ENCODE data around the gene SPEF2.

The SPEF2 gene

DNA sequence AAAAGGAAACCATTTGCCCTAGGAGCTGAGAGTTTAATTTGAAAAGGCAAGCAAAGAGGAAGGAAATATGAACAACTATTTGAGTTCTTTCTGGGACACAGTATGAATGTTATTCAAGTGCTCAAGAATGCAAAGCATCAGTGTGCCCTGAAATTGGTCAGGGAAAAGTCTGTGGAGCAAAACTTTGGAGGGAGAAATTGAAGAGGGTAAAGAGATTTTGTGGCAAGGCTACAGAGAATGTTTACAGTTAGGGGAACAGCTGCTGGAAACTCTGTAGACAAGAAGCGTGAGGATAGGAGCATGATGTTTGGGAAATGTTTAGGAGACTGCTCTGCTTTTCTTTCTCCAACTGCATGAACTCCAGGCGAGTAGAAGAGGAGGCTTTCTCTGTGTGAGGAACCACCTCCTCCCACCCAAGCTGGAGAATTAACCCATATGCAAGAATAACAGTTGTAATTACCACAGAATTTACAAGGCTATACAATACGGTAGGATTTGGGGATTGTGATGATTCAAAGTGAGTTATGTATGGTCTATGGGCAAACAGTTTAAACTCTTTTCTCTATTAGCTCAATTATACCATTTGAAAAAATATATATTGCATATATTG is 163.6 kb downstream of the SPEF2 start:
- no peaks in the 10 kb centered on the region for H3K4me1 ChIP-seq (ENCODE audit: insufficient read depth, low read length)
- H3K27me3 ChIP-seq (ENCODE audit: insufficient read depth, low read length), result no peaks in the 10 kb centered on the region
- H3K9me3 ChIP-seq (ENCODE audit: low read length), result no peaks in the 10 kb centered on the region
- H2AFZ ChIP-seq (ENCODE audit: low read depth, low read length), result no peak overlapping the region
- no peaks in the 10 kb centered on the region for H3K36me3 ChIP-seq (ENCODE audit: insufficient read depth, low read length)
- H3K4me3 ChIP-seq (ENCODE audit: low read length), result no peak overlapping the region

GRCh38 chr5:35783551-35783950 is 165.9 kb downstream of the SPEF2 start:
- Histone ChIP-seq H3K9me3 (ENCODE audit: low read length) (no peaks in the 10 kb centered on the region), H3K4me3 (ENCODE audit: low read length) (no peak overlapping the region), H2AFZ (ENCODE audit: low read depth, low read length) (no peak overlapping the region), H3K4me1 (ENCODE audit: insufficient read depth, low read length) (no peaks in the 10 kb centered on the region), H3K27me3 (ENCODE audit: insufficient read depth, low read length) (no peaks in the 10 kb centered on the region), H3K36me3 (ENCODE audit: insufficient read depth, low read length) (no peaks in the 10 kb centered on the region)

DNA sequence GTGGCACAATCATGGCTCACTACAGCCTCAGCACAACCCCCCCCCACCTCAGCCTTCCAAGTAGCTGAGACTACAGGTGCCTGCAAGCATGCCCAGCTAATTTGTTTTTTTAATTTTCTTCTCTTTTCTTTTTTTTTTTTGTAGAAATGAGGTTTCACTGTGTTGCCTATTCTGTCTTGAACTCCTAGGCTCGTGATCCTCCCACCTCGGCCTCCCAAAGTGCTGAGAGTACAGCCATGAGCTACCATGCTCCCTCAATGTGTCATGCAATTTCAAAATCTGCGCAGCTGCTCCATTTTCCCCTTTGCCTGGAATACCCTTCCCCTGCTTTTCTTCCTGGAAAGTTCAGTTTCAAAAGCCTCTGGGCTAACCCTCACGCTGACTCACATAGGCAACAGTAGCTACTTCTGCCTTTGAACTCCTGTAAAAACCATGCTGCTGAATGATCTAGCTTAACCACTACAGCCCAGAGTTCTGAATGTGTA is 168.0 kb downstream of the SPEF2 start:
- Histone ChIP-seq H3K27me3 (ENCODE audit: insufficient read depth, low read length) (no peaks in the 10 kb centered on the region), H3K4me1 (ENCODE audit: insufficient read depth, low read length) (no peaks in the 10 kb centered on the region), H2AFZ (ENCODE audit: low read depth, low read length) (no peak overlapping the region), H3K9me3 (ENCODE audit: low read length) (no peaks in the 10 kb centered on the region), H3K36me3 (ENCODE audit: insufficient read depth, low read length) (no peaks in the 10 kb centered on the region), H3K4me3 (ENCODE audit: low read length) (no peak overlapping the region)

GRCh38 chr5:35788724-35789123 is 171.1 kb downstream of the SPEF2 start:
- no peak overlapping the region for H3K4me3 ChIP-seq (ENCODE audit: low read length)

DNA sequence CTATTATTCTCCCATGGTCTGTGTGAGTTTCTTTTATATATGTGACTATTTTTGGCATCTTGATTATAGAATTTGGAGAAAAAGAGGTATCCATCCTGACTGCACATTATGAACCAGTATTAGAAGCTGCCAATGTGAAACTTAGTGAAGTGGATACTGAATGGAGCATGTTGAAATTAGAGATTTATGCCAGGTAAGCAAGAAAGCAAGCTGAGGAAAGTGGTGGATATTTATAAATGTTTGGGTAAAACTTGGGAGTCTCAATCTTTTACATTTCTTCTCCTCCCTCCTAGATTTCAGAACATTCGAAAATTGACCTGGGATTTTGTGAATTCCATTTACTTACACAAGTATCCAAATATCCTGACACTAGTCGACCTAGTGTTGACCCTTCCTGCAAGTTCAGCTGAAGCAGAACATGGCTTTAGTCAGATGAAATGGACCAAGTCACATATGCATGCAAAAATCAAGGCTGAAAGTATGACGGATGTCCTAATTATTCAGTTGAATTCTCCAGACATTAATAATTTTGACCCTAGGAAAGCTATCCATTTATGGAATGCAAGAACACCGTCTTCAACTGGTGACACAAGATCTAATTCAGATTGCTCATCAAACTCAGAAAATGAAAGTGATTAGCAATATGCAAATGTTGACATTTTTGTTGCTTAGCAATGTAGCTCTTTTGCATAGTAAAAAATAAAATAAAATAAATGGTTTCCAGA is 172.2 kb downstream of the SPEF2 start:
- Histone ChIP-seq H3K4me3 (ENCODE audit: low read length) (no peak overlapping the region), H3K4me1 (ENCODE audit: insufficient read depth, low read length) (peaks cover 4% of the 10 kb centered on the region), H2AFZ (ENCODE audit: low read depth, low read length) (no peak overlapping the region), H3K27me3 (ENCODE audit: insufficient read depth, low read length) (no peaks in the 10 kb centered on the region), H3K9me3 (ENCODE audit: low read length) (no peaks in the 10 kb centered on the region), H3K36me3 (ENCODE audit: insufficient read depth, low read length) (no peaks in the 10 kb centered on the region)

More at GRCh38 chr5:35788724-35789123, 171.1 kb downstream of the SPEF2 start:
- H3K27me3 ChIP-seq (ENCODE audit: insufficient read depth, low read length), result no peaks in the 10 kb centered on the region
- no peaks in the 10 kb centered on the region for H3K9me3 ChIP-seq (ENCODE audit: low read length)
- H3K4me1 ChIP-seq (ENCODE audit: insufficient read depth, low read length), result no peaks in the 10 kb centered on the region
- no peak overlapping the region for H2AFZ ChIP-seq (ENCODE audit: low read depth, low read length)
- H3K36me3 ChIP-seq (ENCODE audit: insufficient read depth, low read length), result no peaks in the 10 kb centered on the region

GRCh38 chr5:35790457-35790822 is 172.8 kb downstream of the SPEF2 start:
- peaks cover 7% of the 10 kb centered on the region for H3K4me1 ChIP-seq (ENCODE audit: insufficient read depth, low read length)
- no peaks in the 10 kb centered on the region for H3K27me3 ChIP-seq (ENCODE audit: insufficient read depth, low read length)
- H3K36me3 ChIP-seq (ENCODE audit: insufficient read depth, low read length), result no peaks in the 10 kb centered on the region
- H2AFZ ChIP-seq (ENCODE audit: low read depth, low read length), result no peak overlapping the region
- no peak overlapping the region for H3K4me3 ChIP-seq (ENCODE audit: low read length)
- no peaks in the 10 kb centered on the region for H3K9me3 ChIP-seq (ENCODE audit: low read length)

DNA sequence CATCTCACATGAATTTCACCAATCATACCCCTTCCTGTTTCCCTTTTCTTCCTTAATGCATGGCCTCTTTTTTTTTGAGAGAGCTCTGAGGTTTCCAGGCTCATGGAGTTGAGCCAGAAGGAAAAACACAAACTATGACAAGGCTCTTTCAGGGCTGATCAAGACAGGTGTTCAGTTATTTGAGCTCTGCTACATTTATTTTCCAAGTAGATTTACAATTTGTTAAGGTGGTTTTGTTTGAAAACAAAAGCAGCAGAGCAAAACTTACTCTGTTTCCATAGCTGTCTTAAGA is 176.6 kb downstream of the SPEF2 start:
- Histone ChIP-seq H3K36me3 (ENCODE audit: insufficient read depth, low read length) (no peaks in the 10 kb centered on the region), H3K4me3 (ENCODE audit: low read length) (no peak overlapping the region), H3K27me3 (ENCODE audit: insufficient read depth, low read length) (no peaks in the 10 kb centered on the region), H2AFZ (ENCODE audit: low read depth, low read length) (no peak overlapping the region), H3K4me1 (ENCODE audit: insufficient read depth, low read length) (peaks cover 11% of the 10 kb centered on the region), H3K9me3 (ENCODE audit: low read length) (no peaks in the 10 kb centered on the region)

DNA sequence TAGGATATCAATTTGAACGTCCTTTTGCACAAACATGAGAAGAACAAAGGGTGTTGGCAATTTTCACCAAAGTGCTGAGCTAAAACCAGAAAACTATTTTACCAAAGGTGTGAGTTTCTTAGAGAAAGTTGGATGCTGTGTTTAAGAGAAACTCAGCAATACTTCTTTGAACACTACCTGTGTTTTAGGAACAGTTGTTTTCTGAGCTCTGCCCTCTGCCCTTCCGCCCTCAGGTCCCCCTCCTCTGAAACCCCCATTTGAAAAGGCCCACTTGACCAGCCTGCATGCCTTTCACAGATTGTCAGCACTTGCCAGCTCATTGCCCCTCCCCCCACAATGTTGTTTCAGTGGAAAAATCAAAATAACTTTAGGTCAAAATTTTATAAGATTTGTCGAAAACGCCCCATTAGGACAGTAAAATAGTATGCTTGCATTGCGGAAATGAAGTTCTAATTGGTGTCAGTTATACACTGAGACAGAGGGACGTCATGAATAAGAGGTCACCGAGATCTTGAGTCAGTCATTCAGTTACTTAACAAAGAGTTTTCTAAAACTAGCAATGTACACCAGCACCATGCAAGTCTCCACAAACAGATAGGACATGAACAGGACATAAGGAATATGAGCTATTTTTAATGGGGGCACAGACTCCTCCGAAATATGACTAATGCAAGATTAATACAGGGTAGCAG is 177.2 kb downstream of the SPEF2 start:
- Histone ChIP-seq H3K4me1 (ENCODE audit: insufficient read depth, low read length) (peaks cover 11% of the 10 kb centered on the region), H3K9me3 (ENCODE audit: low read length) (no peaks in the 10 kb centered on the region), H3K27me3 (ENCODE audit: insufficient read depth, low read length) (no peaks in the 10 kb centered on the region), H2AFZ (ENCODE audit: low read depth, low read length) (no peak overlapping the region), H3K4me3 (ENCODE audit: low read length) (no peak overlapping the region), H3K36me3 (ENCODE audit: insufficient read depth, low read length) (no peaks in the 10 kb centered on the region)

GRCh38 chr5:35799181-35799580 is 181.5 kb downstream of the SPEF2 start:
- no peak overlapping the region for H3K4me3 ChIP-seq (ENCODE audit: low read length)
- peaks cover 15% of the 10 kb centered on the region for H3K4me1 ChIP-seq (ENCODE audit: insufficient read depth, low read length)
- H3K36me3 ChIP-seq (ENCODE audit: insufficient read depth, low read length), result no peaks in the 10 kb centered on the region
- no peaks in the 10 kb centered on the region for H3K9me3 ChIP-seq (ENCODE audit: low read length)
- no peak overlapping the region for H2AFZ ChIP-seq (ENCODE audit: low read depth, low read length)
- no peaks in the 10 kb centered on the region for H3K27me3 ChIP-seq (ENCODE audit: insufficient read depth, low read length)

DNA sequence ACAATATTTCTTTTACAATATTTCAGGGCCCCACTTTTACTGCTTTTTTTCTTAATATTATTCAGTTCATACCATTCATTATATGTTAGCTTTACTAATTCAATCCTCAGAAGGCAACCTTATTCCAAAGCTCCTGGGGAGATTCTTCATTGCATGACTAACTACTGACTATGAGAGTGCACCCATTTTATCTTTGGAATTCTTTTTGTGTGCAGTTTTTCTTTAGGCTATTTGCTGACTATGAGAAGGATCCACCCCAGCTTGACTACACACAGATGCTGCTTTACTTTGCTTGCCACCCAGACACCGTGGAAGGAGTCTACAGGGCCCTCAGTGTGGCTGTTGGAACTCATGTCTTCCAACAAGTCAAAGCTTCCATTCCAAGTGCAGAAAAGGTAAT is 182.1 kb downstream of the SPEF2 start:
- H3K27me3 ChIP-seq (ENCODE audit: insufficient read depth, low read length), result no peaks in the 10 kb centered on the region
- H3K4me1 ChIP-seq (ENCODE audit: insufficient read depth, low read length), result peaks cover 12% of the 10 kb centered on the region
- no peak overlapping the region for H2AFZ ChIP-seq (ENCODE audit: low read depth, low read length)
- no peak overlapping the region for H3K4me3 ChIP-seq (ENCODE audit: low read length)
- H3K9me3 ChIP-seq (ENCODE audit: low read length), result no peaks in the 10 kb centered on the region
- H3K36me3 ChIP-seq (ENCODE audit: insufficient read depth, low read length), result no peaks in the 10 kb centered on the region

DNA sequence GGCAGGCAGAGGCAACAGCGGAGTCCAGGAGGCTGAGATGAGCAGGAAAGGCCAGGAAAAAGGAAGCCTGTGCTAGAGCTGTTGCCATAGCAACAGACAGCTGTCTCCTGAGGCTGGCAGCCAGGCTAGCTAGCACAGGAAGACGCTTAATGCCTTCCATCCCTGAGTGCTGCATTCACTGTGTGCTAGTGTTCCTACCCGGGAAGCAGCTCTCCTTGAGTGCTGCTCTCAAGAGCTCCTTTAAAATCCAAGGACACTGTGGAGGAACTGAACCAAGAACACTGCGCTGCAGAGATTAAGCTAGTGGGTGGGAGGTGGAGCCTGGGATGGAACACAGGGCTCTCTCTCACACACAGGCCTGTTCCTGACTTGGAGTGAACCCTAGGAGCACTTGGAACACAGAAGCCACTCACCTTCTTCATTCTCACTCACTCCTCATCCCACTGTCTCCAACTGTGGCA is 185.6 kb downstream of the SPEF2 start:
- Histone ChIP-seq H3K36me3 (ENCODE audit: insufficient read depth, low read length) (no peaks in the 10 kb centered on the region), H2AFZ (ENCODE audit: low read depth, low read length) (no peak overlapping the region), H3K27me3 (ENCODE audit: insufficient read depth, low read length) (no peaks in the 10 kb centered on the region), H3K4me3 (ENCODE audit: low read length) (no peak overlapping the region), H3K4me1 (ENCODE audit: insufficient read depth, low read length) (peaks cover 5% of the 10 kb centered on the region), H3K9me3 (ENCODE audit: low read length) (no peaks in the 10 kb centered on the region)

GRCh38 chr5:35804201-35804653 is 186.6 kb downstream of the SPEF2 start:
- Histone ChIP-seq H3K4me1 (ENCODE audit: insufficient read depth, low read length) (peaks cover 4% of the 10 kb centered on the region), H3K4me3 (ENCODE audit: low read length) (no peak overlapping the region), H3K36me3 (ENCODE audit: insufficient read depth, low read length) (no peaks in the 10 kb centered on the region), H2AFZ (ENCODE audit: low read depth, low read length) (no peak overlapping the region), H3K27me3 (ENCODE audit: insufficient read depth, low read length) (no peaks in the 10 kb centered on the region), H3K9me3 (ENCODE audit: low read length) (no peaks in the 10 kb centered on the region)

- Histone ChIP-seq H3K4me3 (ENCODE audit: low read length) (no peak overlapping the region), H3K27me3 (ENCODE audit: insufficient read depth, low read length) (no peaks in the 10 kb centered on the region), H3K4me1 (ENCODE audit: insufficient read depth, low read length) (peaks cover 4% of the 10 kb centered on the region), H2AFZ (ENCODE audit: low read depth, low read length) (no peak overlapping the region), H3K9me3 (ENCODE audit: low read length) (no peaks in the 10 kb centered on the region), H3K36me3 (ENCODE audit: insufficient read depth, low read length) (no peaks in the 10 kb centered on the region)
Measured at GRCh38 chr5:35804841-35805240, 187.2 kb downstream of the SPEF2 start.

Measured in neuron (in vitro differentiated cells).